NCI-H146 (cell line): ENCODE measurements around the gene ZNF593OS.
A peak's percentile ranks its signal among the peaks of the same experiment; 100 is the strongest.

ENCODE experiments used
- DNase-seq: peaks from one replicate; lab custom pipeline; 2025; lab: John Stamatoyannopoulos, UW

Gene ZNF593OS

GRCh38 chr1:26158908-26159742 is 12.5 kb downstream of the ZNF593OS start, which contains the start of gene FAM110D:
FAM110D (plus strand) TSS chr1:26159079; CDS start chr1:26161292, 2,213 bp downstream.
- DNase-seq: no peak

- DNase-seq: no peak
These were observed 13.2 kb downstream of the ZNF593OS start for GRCh38 chr1:26158271-26158907.

DNA sequence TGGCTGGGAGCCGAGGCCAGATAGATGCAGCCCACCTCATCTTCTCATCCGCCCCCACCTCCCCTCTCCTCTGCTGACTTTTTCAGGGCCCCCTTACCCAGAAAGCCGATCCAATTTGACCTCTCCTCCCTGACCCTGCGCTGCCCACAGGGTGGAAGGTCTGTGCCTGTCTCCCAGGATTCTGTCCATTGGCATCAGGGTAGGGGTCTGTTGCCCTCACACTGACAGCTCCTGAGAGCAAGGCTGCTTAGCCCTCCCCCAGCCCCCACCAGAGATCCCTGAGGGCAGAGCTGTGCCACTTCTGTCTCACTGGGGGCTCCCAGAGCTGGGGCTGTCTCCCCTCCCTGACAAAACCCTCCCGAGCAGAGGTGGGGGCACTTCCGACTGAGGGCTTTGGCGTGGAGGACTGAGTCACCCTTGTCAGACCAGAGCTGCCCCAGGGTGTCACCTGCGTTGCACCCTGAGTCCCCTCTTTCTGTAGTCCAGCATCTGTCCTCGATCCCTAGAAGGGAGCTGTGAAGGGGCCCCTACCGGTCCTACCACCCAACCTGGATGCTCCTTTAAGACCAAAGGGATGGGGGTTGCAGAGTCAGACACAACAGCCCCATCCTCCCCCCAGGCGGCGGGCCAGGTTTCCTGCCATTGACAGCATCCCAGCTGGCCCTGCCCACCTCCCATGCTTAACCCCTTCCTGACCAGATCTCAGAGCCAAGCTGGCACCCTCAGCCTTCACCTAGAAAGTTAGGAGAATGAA is 15.2 kb downstream of the ZNF593OS start:
- DNase-seq: no peak

DNA sequence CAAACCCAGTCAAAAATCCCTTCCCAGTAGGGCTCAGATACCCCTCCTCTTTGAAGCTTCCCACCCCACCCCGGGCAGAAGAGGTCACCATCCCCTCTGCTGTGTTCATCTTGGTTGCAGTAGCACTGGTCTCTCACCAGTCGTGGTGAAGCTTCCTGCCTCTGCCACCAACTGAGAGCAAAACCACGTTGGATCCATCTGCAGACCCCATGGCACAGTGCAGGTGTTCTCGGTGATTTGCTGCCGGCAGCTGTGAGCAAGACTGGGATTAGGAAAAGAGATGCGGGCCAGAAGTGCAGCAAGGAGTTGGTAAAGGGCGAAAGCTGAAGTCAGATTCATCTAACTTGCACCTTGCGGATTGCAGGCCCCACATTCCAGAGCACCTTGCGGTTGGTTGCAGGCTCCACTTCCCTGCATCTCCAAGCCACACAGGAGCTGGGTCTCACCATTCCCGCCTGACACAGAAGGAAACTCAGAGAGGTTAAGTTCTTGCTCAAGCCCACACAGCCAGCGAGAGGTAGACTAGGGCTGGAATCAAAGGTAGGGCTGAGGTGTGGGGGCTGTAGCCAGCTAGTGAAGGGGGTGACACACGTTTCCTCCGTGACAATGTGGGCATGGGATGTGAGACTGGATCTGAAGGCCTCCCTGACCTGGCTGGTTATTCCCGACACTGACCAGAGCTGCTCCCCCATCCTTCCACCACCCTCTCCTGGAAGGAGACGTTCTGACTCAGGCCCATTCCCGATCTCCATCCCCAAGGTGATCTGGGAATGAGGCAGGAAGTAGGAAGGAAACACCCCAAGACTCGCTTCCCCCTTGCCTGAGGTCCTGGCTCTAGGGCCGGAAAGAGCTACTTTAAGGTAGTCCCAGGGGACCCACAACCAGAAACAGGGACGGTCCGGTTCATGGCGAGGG is 16.0 kb downstream of the ZNF593OS start:
- no peak for DNase-seq

GRCh38 chr1:26154750-26155149 is 16.9 kb downstream of the ZNF593OS start:
- no peak for DNase-seq

DNA sequence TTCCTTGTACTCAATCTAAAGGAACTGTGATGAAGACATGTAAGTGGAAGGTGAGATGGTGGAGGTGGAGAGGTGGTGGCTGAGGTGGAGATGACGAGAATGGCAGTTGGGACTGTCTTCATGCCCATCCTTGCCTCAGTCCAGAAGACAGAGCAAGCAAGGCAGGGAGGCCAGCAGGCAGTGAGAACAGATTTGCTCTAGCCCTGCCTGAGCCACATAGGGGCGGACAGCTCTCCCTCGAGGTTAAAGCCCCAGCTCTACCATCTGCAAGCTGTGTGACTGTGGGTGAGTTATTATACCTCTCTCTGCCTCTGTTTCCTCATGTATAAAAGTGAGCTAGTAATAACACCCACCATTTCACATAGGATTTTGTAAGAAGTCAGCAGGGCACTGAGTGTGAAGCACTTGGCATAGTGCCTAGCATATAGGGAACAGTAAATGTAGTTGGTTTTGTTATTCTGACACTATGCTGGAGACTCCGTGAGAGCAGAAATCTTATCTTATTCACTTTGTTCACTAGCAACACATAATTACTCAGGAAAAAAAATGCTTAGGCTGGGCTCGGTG is 17.6 kb downstream of the ZNF593OS start:
- no peak for DNase-seq

GRCh38 chr1:26148887-26149286 is 22.7 kb downstream of the ZNF593OS start:
- DNase-seq: no peak

GRCh38 chr1:26145960-26146294 is 25.7 kb downstream of the ZNF593OS start:
- DNase-seq: no peak

DNA sequence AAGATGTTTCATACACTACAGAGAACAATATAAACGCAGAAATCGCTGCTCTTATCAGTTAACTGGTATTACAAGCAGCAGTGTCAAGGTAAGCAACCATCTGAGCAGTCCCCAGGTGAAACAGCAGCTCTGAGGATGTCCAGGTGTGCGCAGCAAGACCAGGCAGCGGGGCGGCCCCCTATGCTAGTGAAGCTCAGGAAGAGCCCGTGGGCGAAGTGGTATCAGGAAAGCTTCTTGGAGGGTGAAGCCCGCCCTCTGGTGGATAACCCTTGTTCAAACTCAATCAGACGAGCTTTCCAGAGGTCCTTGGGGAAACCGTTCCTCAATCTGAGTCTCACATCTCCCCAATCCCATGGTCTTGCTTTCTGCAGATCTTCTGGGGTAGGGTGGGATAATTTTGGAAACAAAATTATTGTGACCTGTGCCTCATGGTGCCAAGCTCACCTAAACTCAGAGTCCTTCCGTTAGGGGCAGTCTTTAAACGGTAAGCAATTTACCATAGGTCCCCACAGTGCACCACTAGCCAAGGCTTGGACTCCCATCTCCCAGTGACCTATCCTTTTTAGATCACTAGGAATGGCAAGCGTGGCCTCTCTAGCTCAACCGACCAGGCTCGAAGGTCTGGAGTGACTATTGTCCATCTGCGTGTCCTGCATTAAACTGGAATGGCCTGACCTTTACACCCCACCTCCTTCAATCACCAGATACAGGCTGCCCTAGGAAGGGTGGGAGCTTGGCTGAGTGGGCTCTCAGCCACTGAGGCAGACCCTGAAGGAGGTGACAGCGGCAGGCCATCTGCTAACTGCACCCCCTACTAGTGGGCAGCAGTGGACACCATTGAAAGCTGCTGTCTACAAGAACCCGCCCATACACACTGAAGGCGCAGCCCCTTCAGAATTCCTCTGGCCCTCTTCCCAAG is 26.3 kb downstream of the ZNF593OS start:
- peak; percentile 89 for DNase-seq

DNA sequence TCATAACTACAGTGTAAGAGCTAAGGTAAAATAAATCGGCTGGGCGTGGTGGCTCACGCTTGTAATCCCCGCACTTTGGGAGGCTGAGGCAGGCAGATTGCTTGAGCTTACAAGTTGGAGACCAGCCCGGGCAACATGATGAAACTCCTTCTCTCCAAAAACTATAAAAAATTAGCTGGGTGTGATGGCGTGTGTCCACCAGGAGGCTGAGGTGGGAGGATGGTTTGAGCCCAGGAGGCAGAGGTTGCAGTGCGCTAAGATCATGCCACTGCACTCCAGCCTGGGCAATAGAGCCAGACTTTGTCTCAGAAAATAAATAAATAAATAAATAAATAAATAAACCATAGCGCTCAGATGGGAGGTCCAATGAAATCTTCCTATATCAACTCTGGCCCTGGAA is 29.5 kb downstream of the ZNF593OS start:
- no peak for DNase-seq

GRCh38 chr1:26138974-26139558 is 32.6 kb downstream of the ZNF593OS start:
- no peak for DNase-seq

GRCh38 chr1:26134466-26134865 is 37.2 kb downstream of the ZNF593OS start:
- no peak for DNase-seq

DNA sequence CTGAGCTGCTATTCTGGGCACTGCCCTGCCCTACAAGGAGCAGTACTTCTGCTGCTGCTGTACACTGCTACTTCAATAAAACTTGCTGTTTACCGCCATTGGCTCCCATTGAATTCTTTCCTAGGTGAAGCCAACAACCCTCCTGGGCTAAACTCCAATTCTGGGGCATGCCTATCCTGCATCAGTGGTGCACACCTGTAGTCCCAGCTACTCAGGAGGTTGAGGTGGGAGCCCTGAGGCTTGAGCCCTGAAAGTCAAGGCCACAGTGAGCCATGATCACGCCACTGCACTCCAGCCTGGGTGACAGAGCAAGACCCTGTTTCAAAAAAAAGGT is 38.8 kb downstream of the ZNF593OS start:
- no peak for DNase-seq

DNA sequence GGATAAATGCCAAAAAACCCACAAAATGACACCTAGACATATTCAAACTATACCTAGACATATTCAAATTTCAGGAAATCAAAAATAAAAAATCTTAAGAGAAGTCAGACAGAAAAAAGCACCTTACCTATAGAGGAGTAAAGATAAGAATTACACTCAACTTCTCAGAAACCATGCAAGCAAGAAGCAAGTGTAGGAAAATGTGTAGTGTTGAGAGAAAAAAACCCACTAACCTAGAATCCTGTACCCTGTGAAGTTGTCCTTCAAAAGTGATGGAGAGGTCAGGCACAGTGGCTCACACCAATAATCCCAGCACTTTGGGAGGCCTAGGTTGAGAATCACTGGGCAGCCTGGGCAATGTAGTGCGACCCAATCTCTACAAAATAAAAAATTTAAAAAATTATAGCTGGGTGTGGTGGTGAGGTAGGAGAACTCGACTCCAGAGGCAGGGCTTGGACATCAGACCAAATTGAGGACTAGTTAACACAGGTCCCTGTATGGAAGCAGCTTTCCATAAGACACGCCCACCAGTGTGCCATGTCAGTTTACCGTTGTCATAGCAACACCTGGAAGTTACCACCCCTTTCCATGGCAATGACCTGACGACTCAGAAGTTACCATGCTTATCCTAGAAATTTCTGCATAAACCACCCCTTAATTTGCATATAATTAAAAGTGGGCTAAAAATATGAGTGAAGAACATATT is 39.4 kb downstream of the ZNF593OS start:
- DNase-seq: peak; percentile 4

GRCh38 chr1:26130695-26131094 is 40.9 kb downstream of the ZNF593OS start:
- DNase-seq: no peak

GRCh38 chr1:26129778-26130177 is 41.9 kb downstream of the ZNF593OS start:
- no peak for DNase-seq

DNA sequence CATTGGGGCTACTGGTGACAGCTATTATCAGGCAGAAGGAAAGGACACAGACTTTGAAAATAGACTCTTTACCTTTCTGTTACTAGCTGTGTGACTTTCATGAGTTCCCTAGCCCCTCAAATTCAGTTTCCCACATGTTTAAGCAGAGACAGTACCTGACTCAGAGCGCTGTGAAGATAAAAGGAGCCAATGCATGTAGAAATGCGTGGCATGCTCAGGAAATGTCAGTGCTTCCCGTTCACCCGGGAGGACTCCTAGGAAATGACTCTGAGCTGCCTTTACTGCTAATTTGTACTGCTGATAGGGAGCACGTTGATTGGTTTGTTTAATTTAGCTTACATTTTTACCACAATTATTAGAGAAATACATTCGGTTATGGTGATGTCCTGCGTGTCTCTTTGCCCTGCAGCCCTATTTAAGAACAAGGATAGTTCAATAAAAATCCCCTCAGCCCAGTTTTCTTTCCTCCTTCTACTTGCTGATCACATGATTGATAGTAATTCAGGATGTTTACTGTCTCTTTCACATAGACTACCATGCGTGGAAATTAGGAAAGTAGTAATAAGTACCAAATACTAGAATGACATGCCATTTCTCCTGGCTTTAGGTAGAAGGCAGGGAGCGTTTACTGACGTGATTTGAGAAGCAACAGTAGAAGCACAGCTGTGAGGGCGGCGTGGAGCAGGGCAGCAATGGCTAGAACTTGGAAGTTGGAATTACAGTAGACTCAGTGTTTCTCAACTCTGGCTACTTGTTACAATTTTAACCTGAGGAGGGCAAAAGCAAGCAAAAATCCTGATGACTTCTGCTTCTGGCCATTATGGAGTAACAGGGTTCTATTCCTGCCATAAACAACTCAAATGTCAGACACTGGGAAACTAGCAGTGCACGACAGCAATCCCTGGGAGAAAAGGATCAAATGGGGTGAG is 44.1 kb downstream of the ZNF593OS start:
- no peak for DNase-seq

GRCh38 chr1:26126321-26127084 is 45.1 kb downstream of the ZNF593OS start:
- no peak for DNase-seq
